Endothelial cell of umbilical vein (primary cell): ENCODE results near the gene RBM47. TPM values are rescaled to one million over a fixed set of nuclear protein-coding genes. Genes with fewer than 3 reads are reported as not detected.

ENCODE experiments used
- BruUV-seq: library from RNA; stranded (reverse); fragments of 400-500 nt; replicated peaks from 2 replicates; lab custom pipeline; 2021; lab: Mats Ljungman, UMichigan
- CTCF ChIA-PET: fragments of 300-600, 350-600 bp; sonication (Branson Sonifier 250); formaldehyde crosslinking; loops from one replicate; lab custom pipeline; 2021; ENCODE audit warnings: antibody characterized with exemption, inconsistent platforms; lab: Charles Lee
- POLR2A ChIA-PET: fragments of 300-600, 350-600 bp; sonication (Branson Sonifier 250); formaldehyde crosslinking; loops from one replicate; lab custom pipeline; 2021; ENCODE audit warnings: antibody characterized with exemption, inconsistent platforms; lab: Charles Lee
- DNase-seq: peaks from one replicate; pipeline ENCODE4 v3.0.0-alpha.2; 2011; ENCODE audit warnings: low read depth, low spot score
- FAIRE-seq: peaks from 2 replicates; lab custom pipeline; 2011; peaks lifted over from hg19 to GRCh38; lab: Jason Lieb, UNC
- H2AFZ ChIP-seq: 2 replicates; pipeline ENCODE4 v1.6.0; 2012; ENCODE audit warnings: low read depth, low read length, control low read depth, inconsistent platforms
- H3K27ac ChIP-seq: 2 replicates; pipeline ENCODE4 v1.5.1; 2011; ENCODE audit warnings: low read depth, mild to moderate bottlenecking, control low read depth, low read length, moderate library complexity; ENCODE audit not compliant: insufficient read depth
- H3K27me3 ChIP-seq, 2 experiments: 2 replicates each; pipeline versions ENCODE4 v1.6.0 to v1.6.1; 2011; ENCODE audit warnings: low read length in 2 of 2, mixed read lengths in 1 of 2; ENCODE audit not compliant: control insufficient read depth in 2 of 2, insufficient read depth in 2 of 2
- H3K36me3 ChIP-seq, 2 experiments: 2 replicates in 1 of 2; 3 replicates in 1 of 2; pipeline ENCODE4 v1.5.1; 2011; ENCODE audit warnings: low read length in 2 of 2, mild to moderate bottlenecking in 1 of 2, moderate library complexity in 1 of 2; ENCODE audit not compliant: control insufficient read depth in 2 of 2, insufficient read depth in 2 of 2; ENCODE audit errors: extremely low read depth in 1 of 2
- H3K4me1 ChIP-seq: 3 replicates; pipeline ENCODE4 v1.5.1; 2011; ENCODE audit warnings: mild to moderate bottlenecking, low read length; ENCODE audit not compliant: control insufficient read depth, insufficient read depth; ENCODE audit errors: extremely low read depth
- H3K4me2 ChIP-seq: 2 replicates; pipeline ENCODE4 v1.6.1; 2011; ENCODE audit warnings: low read length, control low read depth, mixed read lengths; ENCODE audit not compliant: insufficient read depth
- H3K4me3 ChIP-seq, 3 experiments: fragments of 200-600 bp in 1 of 3; sonication (generic), shearing (Covaris generic) in 1 of 3; replicated peaks in 1 of 3; 2 replicates each; pipeline ENCODE4 v1.5.1; 2011 to 2016; ENCODE audit warnings: control low read depth in 3 of 3, low read length in 3 of 3, mild to moderate bottlenecking in 2 of 3, inconsistent platforms in 1 of 3, low read depth in 1 of 3, moderate library complexity in 1 of 3; ENCODE audit not compliant: insufficient read depth in 1 of 3
- H3K79me2 ChIP-seq: 2 replicates; pipeline ENCODE4 v1.6.0; 2012; ENCODE audit warnings: low read length, inconsistent platforms; ENCODE audit not compliant: control insufficient read depth, insufficient read depth
- H3K9ac ChIP-seq: replicated peaks from 2 replicates; pipeline ENCODE3; 2011; ENCODE audit warnings: low read length, control low read depth; ENCODE audit not compliant: insufficient read depth; ENCODE audit errors: extremely low read depth
- H3K9me1 ChIP-seq: replicated peaks from 3 replicates; pipeline ENCODE4 v1.6.0; 2011; ENCODE audit warnings: mild to moderate bottlenecking, low read length; ENCODE audit not compliant: control insufficient read depth, insufficient read depth; ENCODE audit errors: extremely low read depth
- H3K9me3 ChIP-seq: replicated peaks from 2 replicates; pipeline ENCODE4 v1.5.1; 2012; ENCODE audit warnings: low read length, inconsistent platforms; ENCODE audit not compliant: control insufficient read depth, insufficient read depth
- H4K20me1 ChIP-seq: replicated peaks from 2 replicates; pipeline ENCODE3; 2011; ENCODE audit warnings: mild to moderate bottlenecking, low read length; ENCODE audit not compliant: control insufficient read depth, insufficient read depth; ENCODE audit errors: extremely low read depth
- EZH2 ChIP-seq: IDR thresholded peaks from 2 replicates; pipeline ENCODE4 v1.6.1; 2012; ENCODE audit warnings: borderline replicate concordance, low read depth, mild to moderate bottlenecking, moderate library complexity, low read length, inconsistent platforms; ENCODE audit not compliant: severe bottlenecking
- FOS ChIP-seq: IDR thresholded peaks from 2 replicates; pipeline ENCODE4 v1.6.1; 2011; ENCODE audit warnings: mild to moderate bottlenecking, low read length, moderate library complexity, borderline replicate concordance; ENCODE audit not compliant: insufficient read depth
- GATA2 ChIP-seq: IDR thresholded peaks from 2 replicates; pipeline ENCODE4 v1.7.0; 2011; ENCODE audit warnings: low read depth, mild to moderate bottlenecking, moderate library complexity, mixed read lengths, low read length; ENCODE audit not compliant: insufficient read length, insufficient read depth
- JUN ChIP-seq: IDR thresholded peaks from 2 replicates; pipeline ENCODE4 v1.6.1; 2011; ENCODE audit warnings: borderline replicate concordance, low read depth; ENCODE audit not compliant: insufficient read length, insufficient read depth
- MYC ChIP-seq: IDR thresholded peaks from one replicate; pipeline ENCODE4 v1.6.1; 2011; ENCODE audit warnings: mild to moderate bottlenecking, low read depth, low read length
- POLR2A ChIP-seq: IDR thresholded peaks from 2 replicates; pipeline ENCODE4 v1.6.1; 2012; ENCODE audit warnings: low read depth, mild to moderate bottlenecking, control low read depth, low read length
- POLR2AphosphoS5 ChIP-seq: IDR thresholded peaks from 2 replicates; pipeline ENCODE4 v1.6.1; 2012; ENCODE audit warnings: low read depth, mild to moderate bottlenecking, control low read depth, low read length, moderate library complexity; ENCODE audit not compliant: insufficient read depth
- dilution Hi-C: fragments of 300-500 bp; cut with MboI; formaldehyde crosslinking; loops from one replicate; pipeline ENCODE4 v1.15.0; 2019; ENCODE audit warnings: low sequenced_read_pairs; ENCODE audit not compliant: extremely low pct_ligation_motif_present
- intact Hi-C: fragments of 100-400 bp; cut with micrococcal nuclease; formaldehyde crosslinking; loops from one replicate; pipeline ENCODE4 v1.10.0; 2022
- polyA plus RNA-seq, 4 experiments: library from polyadenylated mRNA; depleted of rRNA in 3 of 4; stranded (reverse) in 3 of 4; unstranded in 1 of 4; fragments of >200 nt; gene quantifications; 2 replicates each; pipeline versions ENCODE4 v1.2.1 to v1.2.3, GENCODE V29; 2011 to 2012; ENCODE audit warnings: missing spikeins in 1 of 4
- total RNA-seq: library from RNA; stranded (reverse); gene quantifications from 2 replicates; pipeline ENCODE4 v1.2.3, GENCODE V29; 2021
- TF ChIP-seq, protein P1 (sequence below), 2 donors: IDR thresholded peaks; 1 replicate in 1 of 2; 2 replicates in 1 of 2; pipeline ENCODE4 v1.5.1; 2011; ENCODE audit warnings: low read length in 2 of 2, mild to moderate bottlenecking in 2 of 2, moderate library complexity in 2 of 2, control low read depth in 1 of 2, inconsistent platforms in 1 of 2, low read depth in 1 of 2; ENCODE audit not compliant: insufficient read depth in 1 of 2; ENCODE audit errors: extremely low read depth in 1 of 2
- TF ChIP-seq, protein P2 (sequence below): IDR thresholded peaks from 2 replicates; pipeline ENCODE4 v1.6.1; 2011; ENCODE audit not compliant: insufficient read depth, insufficient read length

RBM47 gene
- total and polyA plus RNA-seq, 2 donors (not counting 3 experiments of a cell fraction or from before 2014, with no cell fraction given): not detected

DNA sequence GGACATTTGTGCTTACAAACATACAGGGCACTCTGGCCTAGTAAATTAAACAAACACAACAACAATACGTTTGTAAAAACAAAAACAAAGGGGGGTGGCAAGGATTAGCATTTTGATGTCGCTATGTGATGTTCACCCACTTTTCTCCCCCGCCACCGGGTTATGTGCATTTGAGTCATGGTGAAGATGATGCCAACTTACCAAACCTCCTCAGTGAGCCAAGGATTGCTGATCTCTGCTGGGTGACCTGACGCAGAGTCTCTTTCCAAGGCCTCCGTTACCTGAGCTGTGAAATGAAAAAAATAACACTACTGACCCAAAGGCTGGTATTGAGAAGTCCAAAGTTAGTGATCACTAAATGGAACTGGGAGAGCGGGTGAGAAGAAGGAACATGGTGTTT is 85.4 kb downstream of the RBM47 start:
- Histone ChIP-seq H3K9me1 (no peaks in the 10 kb centered on the region), H3K27ac (no peak overlapping the region), H3K27me3 (peaks cover 0 to 2% of the 10 kb centered on the region in 2 experiments), H3K4me3 (no peak overlapping the region), H3K9me3 (no peaks in the 10 kb centered on the region), H3K79me2 (no peaks in the 10 kb centered on the region), H4K20me1 (no peaks in the 10 kb centered on the region), H3K36me3 (no peaks in the 10 kb centered on the region), H3K9ac (no peak overlapping the region), H3K4me2 (no peak overlapping the region), H2AFZ (no peak overlapping the region), H3K4me1 (no peaks in the 10 kb centered on the region)
- ChIA-PET CTCF (no interaction called here), POLR2A (no interaction called here)
- TF ChIP-seq GATA2 (no peak), MYC (no peak), FOS (no peak), POLR2A (no peak), EZH2 (no peak), POLR2AphosphoS5 (no peak), JUN (no peak)
- TF ChIP-seq, protein P1, sequence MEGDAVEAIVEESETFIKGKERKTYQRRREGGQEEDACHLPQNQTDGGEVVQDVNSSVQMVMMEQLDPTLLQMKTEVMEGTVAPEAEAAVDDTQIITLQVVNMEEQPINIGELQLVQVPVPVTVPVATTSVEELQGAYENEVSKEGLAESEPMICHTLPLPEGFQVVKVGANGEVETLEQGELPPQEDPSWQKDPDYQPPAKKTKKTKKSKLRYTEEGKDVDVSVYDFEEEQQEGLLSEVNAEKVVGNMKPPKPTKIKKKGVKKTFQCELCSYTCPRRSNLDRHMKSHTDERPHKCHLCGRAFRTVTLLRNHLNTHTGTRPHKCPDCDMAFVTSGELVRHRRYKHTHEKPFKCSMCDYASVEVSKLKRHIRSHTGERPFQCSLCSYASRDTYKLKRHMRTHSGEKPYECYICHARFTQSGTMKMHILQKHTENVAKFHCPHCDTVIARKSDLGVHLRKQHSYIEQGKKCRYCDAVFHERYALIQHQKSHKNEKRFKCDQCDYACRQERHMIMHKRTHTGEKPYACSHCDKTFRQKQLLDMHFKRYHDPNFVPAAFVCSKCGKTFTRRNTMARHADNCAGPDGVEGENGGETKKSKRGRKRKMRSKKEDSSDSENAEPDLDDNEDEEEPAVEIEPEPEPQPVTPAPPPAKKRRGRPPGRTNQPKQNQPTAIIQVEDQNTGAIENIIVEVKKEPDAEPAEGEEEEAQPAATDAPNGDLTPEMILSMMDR (IDR thresholded peaks at IDR 0.05; ENCODE audit: extremely low read depth in 1 of 2, insufficient read depth in 1 of 2, low read depth in 1 of 2, low read length in 2 of 2): no peak
- TF ChIP-seq, protein P2, sequence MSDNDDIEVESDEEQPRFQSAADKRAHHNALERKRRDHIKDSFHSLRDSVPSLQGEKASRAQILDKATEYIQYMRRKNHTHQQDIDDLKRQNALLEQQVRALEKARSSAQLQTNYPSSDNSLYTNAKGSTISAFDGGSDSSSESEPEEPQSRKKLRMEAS: no peak
- FAIRE-seq (no peak), DNase-seq (no peak)
- dilution Hi-C loops: no loop called here
- intact Hi-C loops: no loop called here
- no TSS peak for BruUV-seq
